Coronary artery (tissue), 2 donors: ENCODE results near the gene SRP68.

Experiments used
- DNase-seq: peaks from one replicate; pipeline ENCODE4 v3.0.0-alpha.2; 2017; ENCODE audit warnings: low spot score
- H3K27ac ChIP-seq, 2 donors: fragments of 200-600 bp; sonication (generic); one replicate each; pipeline ENCODE4 v1.5.1; 2016 to 2019
- H3K4me3 ChIP-seq: fragments of 200-600 bp; sonication (generic); 2 replicates; pipeline ENCODE4 v1.5.1; 2016; ENCODE audit warnings: mild to moderate bottlenecking, moderate library complexity
- TF ChIP-seq, protein P1 (sequence below): fragments of 200-600 bp; sonication (generic); IDR thresholded peaks from one replicate; pipeline ENCODE4 v1.5.1; 2019; ENCODE audit warnings: antibody characterized with exemption

The SRP68 gene

DNA sequence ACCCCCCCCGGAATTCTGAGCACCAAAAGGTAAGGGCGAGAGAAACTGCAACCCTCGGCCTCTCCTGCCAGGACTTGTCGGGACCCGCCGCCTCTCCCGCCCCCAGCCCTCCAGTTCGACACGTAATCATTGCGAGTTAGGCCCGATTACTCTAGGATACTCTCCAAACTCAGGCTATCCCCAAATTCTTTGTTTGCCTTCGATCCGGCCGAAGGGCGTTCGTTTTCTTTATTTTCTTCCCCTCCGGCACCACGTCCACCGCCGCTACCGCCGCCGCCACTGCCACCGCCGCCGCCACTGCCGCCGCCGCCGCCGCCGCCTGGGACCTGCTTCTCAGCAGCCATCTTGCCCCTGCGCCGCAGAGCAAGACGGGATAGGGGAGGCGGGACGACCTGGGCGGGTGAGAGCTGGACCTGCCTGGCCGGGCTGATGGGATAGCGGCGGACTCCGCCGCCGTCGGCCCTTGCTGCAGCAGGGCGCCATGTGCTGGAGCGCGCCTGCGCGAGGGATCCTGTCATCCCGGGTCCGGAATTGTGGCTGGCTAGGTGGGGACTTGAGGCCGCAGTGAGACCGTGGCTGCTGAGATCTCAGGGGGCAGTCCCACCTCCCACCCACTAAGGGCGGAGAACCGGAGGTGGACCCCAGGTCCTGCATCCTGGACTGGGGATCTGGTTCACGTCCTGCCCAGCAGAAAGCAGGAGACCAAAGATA, at the start of gene SRP68:
Gene SRP68 (minus strand): TSS at position 370 of the 711 bp plus-strand sequence. CDS start 26 bp downstream, at position 344.
- peak within 1 kb of the TSS; percentile 56 to 63 for H3K27ac ChIP-seq
- TF ChIP-seq, protein P1, sequence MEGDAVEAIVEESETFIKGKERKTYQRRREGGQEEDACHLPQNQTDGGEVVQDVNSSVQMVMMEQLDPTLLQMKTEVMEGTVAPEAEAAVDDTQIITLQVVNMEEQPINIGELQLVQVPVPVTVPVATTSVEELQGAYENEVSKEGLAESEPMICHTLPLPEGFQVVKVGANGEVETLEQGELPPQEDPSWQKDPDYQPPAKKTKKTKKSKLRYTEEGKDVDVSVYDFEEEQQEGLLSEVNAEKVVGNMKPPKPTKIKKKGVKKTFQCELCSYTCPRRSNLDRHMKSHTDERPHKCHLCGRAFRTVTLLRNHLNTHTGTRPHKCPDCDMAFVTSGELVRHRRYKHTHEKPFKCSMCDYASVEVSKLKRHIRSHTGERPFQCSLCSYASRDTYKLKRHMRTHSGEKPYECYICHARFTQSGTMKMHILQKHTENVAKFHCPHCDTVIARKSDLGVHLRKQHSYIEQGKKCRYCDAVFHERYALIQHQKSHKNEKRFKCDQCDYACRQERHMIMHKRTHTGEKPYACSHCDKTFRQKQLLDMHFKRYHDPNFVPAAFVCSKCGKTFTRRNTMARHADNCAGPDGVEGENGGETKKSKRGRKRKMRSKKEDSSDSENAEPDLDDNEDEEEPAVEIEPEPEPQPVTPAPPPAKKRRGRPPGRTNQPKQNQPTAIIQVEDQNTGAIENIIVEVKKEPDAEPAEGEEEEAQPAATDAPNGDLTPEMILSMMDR = no peak
- DNase-seq = peak; percentile 94

DNA sequence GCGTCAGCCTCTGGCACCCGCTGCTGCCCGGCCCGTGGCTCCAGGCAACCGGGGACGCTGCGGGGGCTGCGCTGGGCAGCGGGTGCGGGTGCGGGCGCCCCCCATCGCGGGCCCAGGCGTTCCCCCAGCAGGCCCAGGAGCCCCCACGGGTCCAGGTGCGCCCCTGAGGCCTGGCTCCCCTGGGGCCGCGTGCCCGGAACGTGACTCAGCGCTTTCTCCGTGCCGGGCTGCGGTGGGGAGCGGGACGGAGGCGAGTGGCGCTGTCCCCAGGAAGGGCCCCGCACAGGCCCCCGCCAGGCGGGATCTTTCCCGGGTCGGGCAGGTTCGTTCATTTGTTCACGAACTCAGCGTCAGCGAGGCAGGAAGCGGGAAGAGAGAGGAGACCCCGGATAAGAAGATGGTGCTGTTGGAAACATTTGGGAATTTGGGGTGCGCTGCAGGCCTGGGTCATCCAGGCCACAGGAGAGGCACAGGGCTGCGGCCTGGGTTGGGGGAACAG, 49.7 kb upstream of the SRP68 start:
- peak overlapping the region; percentile 71 for H3K4me3 ChIP-seq
- no peak for DNase-seq
- H3K27ac ChIP-seq = peak overlapping the region; percentile 3 to 32
- TF ChIP-seq, protein P1 = no peak

More for the DNA sequence above, at the start of gene SRP68:
- H3K4me3 ChIP-seq = peak within 1 kb of the TSS; percentile 82

DNA sequence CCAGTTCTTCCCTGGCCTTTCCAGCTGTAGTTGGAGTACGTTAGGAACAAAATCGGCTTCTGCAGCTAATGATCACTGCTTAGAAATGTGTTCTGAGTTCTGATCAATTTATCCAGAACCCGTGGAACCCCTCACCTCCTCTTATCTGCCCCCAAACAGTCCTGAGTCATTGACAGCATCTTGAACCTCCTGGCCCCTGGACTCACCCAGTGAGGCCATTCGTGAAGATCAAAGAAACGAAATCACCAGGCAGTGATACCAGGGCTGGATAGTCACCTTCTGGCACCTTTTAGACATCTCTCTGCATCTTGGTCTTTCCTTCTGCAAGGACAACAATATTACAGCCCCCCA, 48.3 kb upstream of the SRP68 start:
- no peak overlapping the region for H3K4me3 ChIP-seq
- TF ChIP-seq, protein P1 = no peak
- no peak overlapping the region for H3K27ac ChIP-seq
- DNase-seq = no peak

DNA sequence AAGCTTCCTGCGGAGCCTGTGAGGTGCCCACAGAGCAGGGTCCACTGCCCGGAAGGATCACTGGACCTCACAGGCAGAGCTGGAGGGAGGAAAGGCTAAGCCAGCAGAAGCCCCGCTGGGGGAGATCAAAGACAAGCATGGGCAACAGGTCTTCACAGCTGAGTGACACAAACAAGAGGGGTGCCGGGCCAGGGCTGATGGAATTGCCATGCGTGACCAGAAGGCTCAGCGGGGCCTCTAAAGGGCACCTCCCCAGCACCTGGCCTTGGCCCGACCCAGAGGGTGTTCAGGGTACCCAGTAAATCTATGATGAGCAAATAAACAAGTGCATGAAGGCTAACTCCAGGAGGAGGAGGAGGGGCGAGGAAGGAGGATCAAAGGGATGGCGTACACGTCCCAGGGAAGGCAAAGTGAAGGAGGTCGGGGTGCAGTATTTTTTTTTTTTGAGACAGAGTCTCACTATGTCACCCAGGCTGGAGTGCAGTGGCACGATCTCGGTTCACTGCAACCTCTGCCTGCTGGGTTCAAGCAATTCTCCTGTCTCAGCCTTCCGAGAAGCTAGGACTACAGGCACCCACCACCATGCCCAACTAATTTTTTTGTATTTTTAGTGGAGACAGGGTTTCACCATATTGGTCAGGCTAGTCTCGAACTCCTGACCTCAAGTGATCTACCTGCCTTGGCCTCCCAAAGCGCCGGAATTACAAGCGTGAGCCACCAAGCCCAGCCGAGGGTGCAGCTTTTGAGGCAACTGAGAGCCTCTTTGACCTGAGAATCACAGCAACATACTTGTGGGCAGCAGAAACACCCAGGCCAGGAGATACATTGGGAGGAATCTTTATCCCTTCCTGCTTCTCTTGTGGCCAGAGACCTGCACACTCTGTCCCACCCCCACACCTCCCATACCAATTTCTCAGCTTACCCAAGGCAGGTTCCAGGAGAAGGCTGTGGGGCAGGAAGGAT, 47.4 kb upstream of the SRP68 start:
- H3K4me3 ChIP-seq = no peak overlapping the region
- TF ChIP-seq, protein P1 = no peak
- DNase-seq = no peak
- no peak overlapping the region for H3K27ac ChIP-seq

DNA sequence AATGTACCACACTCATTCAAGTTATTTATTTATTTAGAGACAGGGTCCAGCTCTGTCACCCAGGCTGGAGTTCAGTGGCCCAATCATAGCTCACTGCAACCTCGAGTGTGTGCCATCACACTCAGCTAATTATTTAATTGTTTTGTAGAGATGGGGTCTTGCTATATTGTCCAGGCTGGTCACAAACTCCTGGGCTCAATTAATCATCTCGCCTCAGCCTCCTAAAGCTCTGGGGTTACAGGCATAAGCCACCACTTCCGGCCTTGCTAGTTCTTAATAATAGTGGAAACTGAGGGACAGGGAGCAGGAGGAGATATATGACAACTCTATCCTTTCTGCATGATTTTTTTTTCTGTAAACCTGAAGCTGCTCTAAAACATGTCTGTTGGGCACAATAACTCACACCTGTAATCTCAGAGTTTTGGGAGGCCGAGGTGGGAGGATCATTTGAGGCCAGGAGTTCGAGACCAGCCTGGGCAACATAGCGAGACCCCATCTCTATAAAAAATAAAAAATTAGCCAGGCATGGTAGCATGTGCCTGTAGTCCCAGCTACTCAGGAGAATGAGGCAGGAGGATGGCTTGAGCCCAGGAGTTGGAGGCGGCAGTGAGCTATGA, 42.9 kb upstream of the SRP68 start:
- TF ChIP-seq, protein P1 = no peak
- no peak for DNase-seq
- H3K4me3 ChIP-seq = no peak overlapping the region
- no peak overlapping the region for H3K27ac ChIP-seq

DNA sequence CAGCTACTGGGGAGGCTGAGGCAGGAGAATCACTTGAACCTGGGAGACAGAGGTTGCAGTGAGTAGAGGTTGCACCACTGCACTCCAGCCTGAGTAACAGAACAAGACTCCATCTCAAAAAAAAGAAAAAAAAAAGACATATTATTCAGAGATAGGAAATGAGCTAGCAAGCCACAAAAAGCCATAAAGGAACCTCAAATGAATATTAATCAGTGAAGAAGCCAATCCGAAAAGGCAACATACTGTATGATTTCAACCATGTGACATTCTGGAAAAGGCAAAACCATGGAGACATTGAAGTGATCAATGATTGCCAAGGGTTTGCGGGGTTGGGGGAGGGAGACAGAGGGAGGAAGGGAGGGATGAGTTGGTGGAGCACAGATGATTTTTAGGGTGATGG, 39.6 kb upstream of the SRP68 start:
- H3K4me3 ChIP-seq = no peak overlapping the region
- no peak overlapping the region for H3K27ac ChIP-seq
- TF ChIP-seq, protein P1 = no peak
- DNase-seq = no peak
